ENCODE measurements around the gene REPS2.
A peak's percentile ranks its signal among the peaks of the same experiment; 100 is the strongest.
"Not testable (repeated sequence)": the region's sequence is repeated elsewhere in the genome, so short reads cannot be mapped to it uniquely, and the experiment has no call there.

The REPS2 gene

GRCh38 chrX:16946971-16947562 lies 609 bp downstream of the REPS2 start:
- no peaks in the 10 kb centered on the region for H3K4me1 Mint-ChIP-seq
- H3K9me3 Mint-ChIP-seq: no peaks in the 10 kb centered on the region
- peaks cover 8% of the 10 kb centered on the region for H3K27me3 Mint-ChIP-seq
- ATAC-seq: peak; percentile 48
- DNase-seq: peak; percentile 3 to 8
- H3K27ac Mint-ChIP-seq: no peak overlapping the region
- peak overlapping the region; percentile 83 to 85 for H3K4me3 Mint-ChIP-seq

- Mint-ChIP-seq H3K27me3 (peaks cover 8% of the 10 kb centered on the region), H3K4me3 (no peak overlapping the region), H3K9me3 (no peaks in the 10 kb centered on the region), H3K4me1 (no peaks in the 10 kb centered on the region), H3K27ac (no peak overlapping the region)
- DNase-seq (no peak), ATAC-seq (no peak)
Measured at GRCh38 chrX:16950423-16950822, 4.0 kb downstream of the REPS2 start.

- Mint-ChIP-seq H3K27me3 (peaks cover 8% of the 10 kb centered on the region), H3K4me3 (no peak overlapping the region), H3K27ac (no peak overlapping the region), H3K4me1 (no peaks in the 10 kb centered on the region), H3K9me3 (no peaks in the 10 kb centered on the region)
- DNase-seq: no peak
- ATAC-seq: no peak
Measured at GRCh38 chrX:16953606-16954211, 7.3 kb downstream of the REPS2 start.

- Mint-ChIP-seq H3K27me3 (no peaks in the 10 kb centered on the region), H3K4me1 (no peaks in the 10 kb centered on the region), H3K9me3 (no peaks in the 10 kb centered on the region), H3K27ac (no peak overlapping the region), H3K4me3 (no peak overlapping the region)
- DNase-seq: no peak
- ATAC-seq: no peak
Measured at GRCh38 chrX:16957751-16958150, 11.3 kb downstream of the REPS2 start.

GRCh38 chrX:16958356-16958755 lies 11.9 kb downstream of the REPS2 start:
- ATAC-seq: no peak
- H3K4me1 Mint-ChIP-seq: no peaks in the 10 kb centered on the region
- no peak overlapping the region for H3K27ac Mint-ChIP-seq
- no peaks in the 10 kb centered on the region for H3K9me3 Mint-ChIP-seq
- DNase-seq: no peak
- H3K4me3 Mint-ChIP-seq: no peak overlapping the region
- no peaks in the 10 kb centered on the region for H3K27me3 Mint-ChIP-seq

- H3K27ac Mint-ChIP-seq, ATAC-seq, H3K4me1 Mint-ChIP-seq, DNase-seq, H3K4me3 Mint-ChIP-seq, H3K9me3 Mint-ChIP-seq, H3K27me3 Mint-ChIP-seq: not testable (repeated sequence)
Measured at GRCh38 chrX:16962661-16963060, 16.2 kb downstream of the REPS2 start.

DNA sequence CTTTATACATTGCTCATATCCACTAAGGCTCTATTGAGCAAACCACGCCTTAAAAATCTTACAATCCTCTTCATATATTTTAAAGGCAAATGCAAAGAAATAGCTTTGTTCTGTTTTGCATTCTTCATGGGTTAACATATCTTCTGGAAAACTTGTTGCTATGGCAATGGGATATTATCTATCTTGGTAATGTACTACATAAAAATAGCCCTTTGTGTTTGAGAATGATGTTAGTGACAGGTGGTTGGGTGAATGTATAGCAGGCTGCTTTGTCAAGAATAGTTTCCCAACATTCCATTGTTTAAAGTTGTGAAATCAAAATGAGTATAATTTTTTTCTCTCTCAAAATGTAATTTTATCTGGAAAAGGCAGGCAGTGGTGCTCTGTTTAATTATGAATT lies 16.8 kb downstream of the REPS2 start:
- Mint-ChIP-seq H3K27ac (no peak overlapping the region), H3K4me3 (no peak overlapping the region), H3K27me3 (no peaks in the 10 kb centered on the region), H3K9me3 (no peaks in the 10 kb centered on the region), H3K4me1 (no peaks in the 10 kb centered on the region)
- ATAC-seq (no peak), DNase-seq (no peak)

DNA sequence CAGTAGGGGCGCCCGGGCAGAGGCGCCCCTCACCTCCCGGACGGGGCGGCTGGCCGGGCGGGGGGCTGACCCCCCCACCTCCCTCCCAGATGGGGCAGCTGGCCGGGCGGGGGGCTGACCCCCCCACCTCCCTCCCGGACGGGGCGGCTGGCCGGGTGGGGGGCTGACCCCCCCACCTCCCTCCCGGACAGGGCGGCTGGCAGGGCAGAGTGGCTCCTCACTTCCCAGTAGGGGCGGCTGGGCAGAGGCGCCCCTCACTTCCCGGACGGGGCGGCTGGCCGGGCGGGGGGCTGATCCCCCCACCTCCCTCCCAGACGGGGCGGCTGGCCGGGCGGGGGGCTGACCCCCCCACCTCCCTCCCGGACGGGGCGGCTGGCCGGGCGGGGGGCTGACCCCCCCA lies 18.5 kb downstream of the REPS2 start:
- not testable (repeated sequence) for H3K9me3 Mint-ChIP-seq, H3K4me1 Mint-ChIP-seq, DNase-seq, ATAC-seq, H3K27me3 Mint-ChIP-seq, H3K4me3 Mint-ChIP-seq, H3K27ac Mint-ChIP-seq

DNA sequence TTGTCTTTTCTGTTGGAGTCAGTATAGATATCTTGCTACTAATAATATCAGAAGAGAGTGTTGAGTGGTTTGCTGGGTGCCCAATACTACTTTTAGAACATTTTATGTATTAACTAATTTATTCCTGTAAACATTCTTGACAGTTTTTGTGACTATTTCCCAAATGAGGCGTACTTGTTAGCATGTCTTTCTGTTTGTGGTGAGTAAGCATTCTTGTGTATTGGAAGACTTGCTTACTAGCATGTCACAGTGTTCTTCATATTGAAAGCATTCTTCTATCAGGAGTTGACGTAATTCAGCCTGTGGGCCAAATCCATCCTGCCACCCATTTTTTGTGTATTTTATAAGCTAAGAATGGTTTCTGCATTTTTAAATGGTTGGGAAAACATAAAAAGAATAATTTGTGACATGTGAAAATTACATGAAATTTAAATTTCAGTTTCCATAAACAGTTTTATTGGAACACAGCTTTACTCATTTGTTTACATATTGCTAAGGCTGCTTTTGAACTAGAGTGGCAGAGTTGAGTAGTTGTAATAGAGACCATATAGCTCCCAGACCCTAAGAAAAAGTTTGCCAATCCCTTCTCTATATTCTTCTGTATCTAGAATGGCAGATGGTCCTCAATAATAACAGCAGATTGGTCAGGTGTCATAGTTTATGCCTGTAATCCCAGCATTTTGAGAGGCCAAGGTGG lies 20.4 kb downstream of the REPS2 start:
- Mint-ChIP-seq H3K4me1 (peaks cover 11% of the 10 kb centered on the region), H3K27me3 (peaks cover 5% of the 10 kb centered on the region), H3K9me3 (no peaks in the 10 kb centered on the region), H3K27ac (no peak overlapping the region), H3K4me3 (no peak overlapping the region)
- no peak for ATAC-seq
- no peak for DNase-seq

- not testable (repeated sequence) for H3K27ac Mint-ChIP-seq
Measured at GRCh38 chrX:16968753-16969152, 22.3 kb downstream of the REPS2 start.

GRCh38 chrX:16970977-16971376 lies 24.5 kb downstream of the REPS2 start:
- DNase-seq: no peak
- Mint-ChIP-seq H3K27ac (no peak overlapping the region), H3K9me3 (no peaks in the 10 kb centered on the region), H3K4me1 (peaks cover 11% of the 10 kb centered on the region), H3K27me3 (peaks cover 9% of the 10 kb centered on the region), H3K4me3 (no peak overlapping the region)
- peak; percentile 63 for ATAC-seq

More at GRCh38 chrX:16968753-16969152, 22.3 kb downstream of the REPS2 start:
- H3K4me3 Mint-ChIP-seq, ATAC-seq, H3K9me3 Mint-ChIP-seq, H3K27me3 Mint-ChIP-seq, DNase-seq: not testable (repeated sequence)
- peaks cover 11% of the 10 kb centered on the region for H3K4me1 Mint-ChIP-seq

GRCh38 chrX:16971694-16972093 lies 25.2 kb downstream of the REPS2 start:
- H3K27ac Mint-ChIP-seq: no peak overlapping the region
- no peak for ATAC-seq
- peaks cover 9% of the 10 kb centered on the region for H3K27me3 Mint-ChIP-seq
- no peak for DNase-seq
- peaks cover 11% of the 10 kb centered on the region for H3K4me1 Mint-ChIP-seq
- H3K9me3 Mint-ChIP-seq: no peaks in the 10 kb centered on the region
- no peak overlapping the region for H3K4me3 Mint-ChIP-seq

GRCh38 chrX:16975233-16975632 lies 28.8 kb downstream of the REPS2 start:
- peaks cover 11% of the 10 kb centered on the region for H3K4me1 Mint-ChIP-seq
- DNase-seq (no peak), ATAC-seq (no peak)
- H3K9me3 Mint-ChIP-seq: no peaks in the 10 kb centered on the region
- H3K27ac Mint-ChIP-seq: no peak overlapping the region
- H3K4me3 Mint-ChIP-seq: no peak overlapping the region
- H3K27me3 Mint-ChIP-seq: peaks cover 9% of the 10 kb centered on the region

GRCh38 chrX:16977771-16978170 lies 31.3 kb downstream of the REPS2 start:
- Mint-ChIP-seq H3K27ac (no peak overlapping the region), H3K4me3 (no peak overlapping the region), H3K9me3 (no peaks in the 10 kb centered on the region), H3K4me1 (no peaks in the 10 kb centered on the region), H3K27me3 (no peaks in the 10 kb centered on the region)
- DNase-seq (no peak), ATAC-seq (no peak)

GRCh38 chrX:16978193-16978984 lies 31.9 kb downstream of the REPS2 start:
- no peaks in the 10 kb centered on the region for H3K9me3 Mint-ChIP-seq
- ATAC-seq (no peak), DNase-seq (no peak)
- H3K4me3 Mint-ChIP-seq: no peak overlapping the region
- H3K4me1 Mint-ChIP-seq: no peaks in the 10 kb centered on the region
- H3K27me3 Mint-ChIP-seq: no peaks in the 10 kb centered on the region
- H3K27ac Mint-ChIP-seq: no peak overlapping the region

- no peaks in the 10 kb centered on the region for H3K27me3 Mint-ChIP-seq
- H3K4me3 Mint-ChIP-seq: no peak overlapping the region
- no peaks in the 10 kb centered on the region for H3K4me1 Mint-ChIP-seq
- ATAC-seq: no peak
- no peak overlapping the region for H3K27ac Mint-ChIP-seq
- H3K9me3 Mint-ChIP-seq: no peaks in the 10 kb centered on the region
- DNase-seq: no peak
Measured at GRCh38 chrX:16979226-16979625, 32.8 kb downstream of the REPS2 start.
